Measurements from ENCODE around the gene TLE6. TPM values are rescaled to one million over a fixed set of nuclear protein-coding genes. Genes with fewer than 3 reads are reported as not detected.

TLE6 gene
- total RNA-seq: 0.77 and 1.7 TPM in 2 replicates

GRCh38 chr19:2977001-2977745 is at the start of gene TLE6:
TLE6 (plus strand) TSS chr19:2977564; CDS start chr19:2978234, 670 bp downstream.

DNA sequence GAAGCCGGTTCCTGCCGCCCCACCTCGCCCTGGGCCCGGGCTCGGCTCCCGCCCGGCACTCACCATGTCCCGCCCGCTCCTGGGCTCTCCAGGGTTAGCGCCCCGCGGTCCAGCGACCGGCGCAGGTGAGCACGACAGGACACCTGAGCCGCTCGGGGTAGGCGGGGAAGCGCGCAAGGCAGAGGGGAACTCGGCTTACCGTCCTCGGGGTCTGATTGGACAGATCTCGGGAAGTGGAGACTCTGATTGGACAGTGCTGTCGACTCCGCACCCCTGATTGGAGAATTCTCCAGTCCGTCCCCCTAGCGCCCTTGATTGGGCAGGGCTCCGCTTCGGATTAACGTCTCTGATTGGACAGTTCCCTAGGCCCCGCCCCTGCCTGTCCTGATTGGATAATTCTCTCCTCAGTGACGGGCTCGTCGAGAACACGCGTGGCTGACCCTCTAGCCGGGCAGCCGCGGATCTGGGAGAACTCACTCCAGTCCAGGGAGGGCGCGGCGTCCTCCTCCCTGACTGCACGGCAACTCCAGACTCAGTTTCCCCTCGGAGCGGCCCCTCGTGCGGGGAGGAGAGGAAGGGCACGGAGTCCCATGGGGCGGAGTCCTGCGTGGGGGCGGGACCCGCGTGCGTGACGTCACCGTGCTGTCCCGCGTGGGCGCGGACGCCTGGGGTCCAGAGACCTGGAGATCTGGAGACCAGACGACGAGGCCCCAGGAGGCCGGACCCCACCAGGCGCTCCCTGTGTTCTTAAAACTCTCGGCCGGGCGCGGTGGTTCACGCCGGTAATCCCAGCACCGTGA is 32.4 kb upstream of the TLE6 start, which contains the start of gene ZNF77:
TSS of gene ZNF77 (minus strand) at position 197 of the 800 bp plus-strand sequence. CDS start at position 66, 131 bp downstream.

GRCh38 chr19:3029065-3029923 is 51.9 kb downstream of the TLE6 start, which contains the start of gene TLE2:
TLE2 (minus strand) TSS chr19:3029280; CDS start chr19:3028904, 376 bp downstream.

Other genes with a start within 250 kb of the TLE6 start
- gene SLC39A3, start 237.5 kb upstream of the TLE6 start, total RNA-seq: 24.5 and 31.4 TPM in 2 replicates
- gene SGTA, start 194.3 kb upstream of the TLE6 start, total RNA-seq: 24.2 and 52.0 TPM in 2 replicates
- 45.4 and 161 TPM in 2 replicates for gene THOP1, start 192.1 kb upstream of the TLE6 start, total RNA-seq
- 1.9 and 6.5 TPM in 2 replicates for gene ZNF554, start 157.7 kb upstream of the TLE6 start, total RNA-seq
- gene ZNF555, start 136.1 kb upstream of the TLE6 start, total RNA-seq: 5.2 and 6.8 TPM in 2 replicates
- 0.58 and 1.4 TPM in 2 replicates for gene ZNF556, start 110.2 kb upstream of the TLE6 start, total RNA-seq
- 5.2 and 5.6 TPM in 2 replicates for gene ZNF57, start 76.6 kb upstream of the TLE6 start, total RNA-seq
- gene ZNF77, start 32.6 kb upstream of the TLE6 start, total RNA-seq: 2.3 and 4.2 TPM in 2 replicates
- 0.58 and 3.4 TPM in 2 replicates for gene TLE2, start 51.7 kb downstream of the TLE6 start, total RNA-seq
- gene TLE5, start 84.9 kb downstream of the TLE6 start, total RNA-seq: 73.0 and 113 TPM in 2 replicates
- gene GNA11, start 116.8 kb downstream of the TLE6 start, total RNA-seq: 68.8 and 112 TPM in 2 replicates
- under 0.01 TPM in 2 replicates for gene GNA15, start 158.5 kb downstream of the TLE6 start, total RNA-seq
- gene S1PR4, start 201.2 kb downstream of the TLE6 start, total RNA-seq: not detected in 2 replicates
- 32.1 and 76.9 TPM in 2 replicates for gene NCLN, start 208.4 kb downstream of the TLE6 start, total RNA-seq
- not detected in 2 replicates for gene CELF5, start 247.1 kb downstream of the TLE6 start, total RNA-seq

Measured in regular cardiac myocyte (primary cell).